ENCODE results near the gene TBPL2. TPM values are rescaled to one million over a fixed set of nuclear protein-coding genes. Genes with fewer than 3 reads are reported as not detected.

The TBPL2 gene
- total and polyA plus RNA-seq, 2 of the 13 experiments (the other 11 are each of a cell fraction or from before 2014, with no cell fraction given) = not detected

DNA sequence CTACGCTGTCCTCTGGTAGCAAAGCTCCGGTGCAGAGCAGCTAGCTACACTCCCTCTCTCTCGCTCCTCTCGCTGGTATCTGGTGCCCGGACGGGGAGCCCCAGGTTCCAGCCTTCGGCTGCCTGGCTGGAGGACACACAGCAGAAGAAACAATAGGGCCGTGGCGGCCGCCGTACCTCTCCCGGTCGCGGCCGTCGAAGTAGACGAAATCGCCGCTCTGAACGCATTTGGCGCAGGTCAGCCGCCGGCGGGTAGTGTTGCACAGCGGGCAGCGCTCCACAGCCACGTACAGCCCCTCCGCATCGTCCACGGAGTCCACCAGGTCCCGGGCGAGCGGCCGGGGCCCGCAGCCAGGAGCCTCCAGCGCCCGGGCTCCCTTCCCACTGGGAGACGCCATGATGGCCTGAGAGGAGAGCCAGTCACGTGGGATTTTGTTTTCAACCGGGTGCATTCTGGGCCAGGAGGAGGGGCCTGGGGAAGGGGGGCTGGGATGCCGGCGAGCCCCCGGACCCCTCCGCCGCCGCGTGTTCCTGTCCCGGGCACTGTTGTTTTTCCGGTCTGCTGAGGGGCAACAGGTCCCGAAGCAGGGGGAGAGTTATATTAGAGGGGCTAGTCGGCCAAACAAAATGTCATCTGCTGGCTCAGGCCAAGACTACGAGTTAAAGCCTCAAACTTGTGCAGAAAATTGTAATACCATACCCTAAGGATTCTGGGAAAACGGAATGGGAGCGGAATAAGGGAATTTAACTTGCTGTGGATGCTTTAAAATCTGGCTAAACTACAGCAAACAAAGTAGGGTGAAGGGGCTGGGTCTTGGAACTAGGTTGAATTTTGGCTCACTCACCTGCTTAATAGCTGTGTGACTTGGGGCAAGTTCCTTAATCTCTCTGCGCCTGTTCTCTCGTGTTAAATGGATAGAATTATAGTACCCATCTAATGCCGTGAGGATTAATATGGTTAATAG is 28.7 kb downstream of the TBPL2 start, which contains the start of gene ATG14 (continued):
- TF ChIP-seq RFX5 (IDR thresholded peaks at IDR 0.05; ENCODE audit: low read depth, low read length) (no peak), ZNF547 (CRISPR knock-in tag; IDR thresholded peaks at IDR 0.05) (no peak), ZNF556 (CRISPR knock-in tag; IDR thresholded peaks at IDR 0.05; ENCODE audit: borderline replicate concordance) (0 out of 2 replicates have a peak, but pooled peaks have one; percentile 29), ZNF558 (CRISPR knock-in tag; IDR thresholded peaks at IDR 0.05; ENCODE audit: borderline replicate concordance) (peak; percentile 46; the same call in 1 of the 2 replicates), ZNF670 (CRISPR knock-in tag; IDR thresholded peaks at IDR 0.05; ENCODE audit: borderline replicate concordance) (no peak), ZNF138 (CRISPR knock-in tag; IDR thresholded peaks at IDR 0.05; ENCODE audit: low read depth) (0 out of 2 replicates have a peak, but pooled peaks have one; percentile 21), ZNF564 (CRISPR knock-in tag; IDR thresholded peaks at IDR 0.05) (no peak), AGO1 (IDR thresholded peaks at IDR 0.05; ENCODE audit: low read depth, low read length, poor library complexity, severe bottlenecking) (peak; percentile 41), ZNF33B (CRISPR knock-in tag; IDR thresholded peaks at IDR 0.05) (no peak), ARHGAP35 (CRISPR knock-in tag; IDR thresholded peaks at IDR 0.05; ENCODE audit: borderline replicate concordance) (0 out of 2 replicates have a peak, but pooled peaks have one; percentile 66), ZNF768 (CRISPR knock-in tag; IDR thresholded peaks at IDR 0.05) (peak; percentile 36), SAP130 (CRISPR knock-in tag; IDR thresholded peaks at IDR 0.05; ENCODE audit: low read depth) (peak; percentile 96), XRCC5 (optimal IDR thresholded peaks at IDR 0.05; ENCODE audit: low read length) (peak; percentile 66)
- TF ChIP-seq, protein P1, sequence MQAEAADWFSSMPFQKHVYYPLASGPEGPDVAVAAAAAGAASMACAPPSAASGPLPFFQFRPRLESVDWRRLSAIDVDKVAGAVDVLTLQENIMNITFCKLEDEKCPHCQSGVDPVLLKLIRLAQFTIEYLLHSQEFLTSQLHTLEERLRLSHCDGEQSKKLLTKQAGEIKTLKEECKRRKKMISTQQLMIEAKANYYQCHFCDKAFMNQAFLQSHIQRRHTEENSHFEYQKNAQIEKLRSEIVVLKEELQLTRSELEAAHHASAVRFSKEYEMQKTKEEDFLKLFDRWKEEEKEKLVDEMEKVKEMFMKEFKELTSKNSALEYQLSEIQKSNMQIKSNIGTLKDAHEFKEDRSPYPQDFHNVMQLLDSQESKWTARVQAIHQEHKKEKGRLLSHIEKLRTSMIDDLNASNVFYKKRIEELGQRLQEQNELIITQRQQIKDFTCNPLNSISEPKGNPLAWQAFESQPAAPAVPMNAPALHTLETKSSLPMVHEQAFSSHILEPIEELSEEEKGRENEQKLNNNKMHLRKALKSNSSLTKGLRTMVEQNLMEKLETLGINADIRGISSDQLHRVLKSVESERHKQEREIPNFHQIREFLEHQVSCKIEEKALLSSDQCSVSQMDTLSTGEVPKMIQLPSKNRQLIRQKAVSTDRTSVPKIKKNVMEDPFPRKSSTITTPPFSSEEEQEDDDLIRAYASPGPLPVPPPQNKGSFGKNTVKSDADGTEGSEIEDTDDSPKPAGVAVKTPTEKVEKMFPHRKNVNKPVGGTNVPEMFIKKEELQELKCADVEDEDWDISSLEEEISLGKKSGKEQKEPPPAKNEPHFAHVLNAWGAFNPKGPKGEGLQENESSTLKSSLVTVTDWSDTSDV (CRISPR knock-in tag; IDR thresholded peaks at IDR 0.05) = 0 out of 2 replicates have a peak, but pooled peaks have one; percentile 61
- TF ChIP-seq, protein P2, sequence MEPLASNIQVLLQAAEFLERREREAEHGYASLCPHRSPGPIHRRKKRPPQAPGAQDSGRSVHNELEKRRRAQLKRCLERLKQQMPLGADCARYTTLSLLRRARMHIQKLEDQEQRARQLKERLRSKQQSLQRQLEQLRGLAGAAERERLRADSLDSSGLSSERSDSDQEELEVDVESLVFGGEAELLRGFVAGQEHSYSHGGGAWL (CRISPR knock-in tag; IDR thresholded peaks at IDR 0.05) = peak; percentile 83
- TF ChIP-seq, protein P3, sequence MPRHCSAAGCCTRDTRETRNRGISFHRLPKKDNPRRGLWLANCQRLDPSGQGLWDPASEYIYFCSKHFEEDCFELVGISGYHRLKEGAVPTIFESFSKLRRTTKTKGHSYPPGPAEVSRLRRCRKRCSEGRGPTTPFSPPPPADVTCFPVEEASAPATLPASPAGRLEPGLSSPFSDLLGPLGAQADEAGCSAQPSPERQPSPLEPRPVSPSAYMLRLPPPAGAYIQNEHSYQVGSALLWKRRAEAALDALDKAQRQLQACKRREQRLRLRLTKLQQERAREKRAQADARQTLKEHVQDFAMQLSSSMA (CRISPR knock-in tag; IDR thresholded peaks at IDR 0.05) = 0 out of 2 replicates have a peak, but pooled peaks have one; percentile 49
- TF ChIP-seq, protein P4, sequence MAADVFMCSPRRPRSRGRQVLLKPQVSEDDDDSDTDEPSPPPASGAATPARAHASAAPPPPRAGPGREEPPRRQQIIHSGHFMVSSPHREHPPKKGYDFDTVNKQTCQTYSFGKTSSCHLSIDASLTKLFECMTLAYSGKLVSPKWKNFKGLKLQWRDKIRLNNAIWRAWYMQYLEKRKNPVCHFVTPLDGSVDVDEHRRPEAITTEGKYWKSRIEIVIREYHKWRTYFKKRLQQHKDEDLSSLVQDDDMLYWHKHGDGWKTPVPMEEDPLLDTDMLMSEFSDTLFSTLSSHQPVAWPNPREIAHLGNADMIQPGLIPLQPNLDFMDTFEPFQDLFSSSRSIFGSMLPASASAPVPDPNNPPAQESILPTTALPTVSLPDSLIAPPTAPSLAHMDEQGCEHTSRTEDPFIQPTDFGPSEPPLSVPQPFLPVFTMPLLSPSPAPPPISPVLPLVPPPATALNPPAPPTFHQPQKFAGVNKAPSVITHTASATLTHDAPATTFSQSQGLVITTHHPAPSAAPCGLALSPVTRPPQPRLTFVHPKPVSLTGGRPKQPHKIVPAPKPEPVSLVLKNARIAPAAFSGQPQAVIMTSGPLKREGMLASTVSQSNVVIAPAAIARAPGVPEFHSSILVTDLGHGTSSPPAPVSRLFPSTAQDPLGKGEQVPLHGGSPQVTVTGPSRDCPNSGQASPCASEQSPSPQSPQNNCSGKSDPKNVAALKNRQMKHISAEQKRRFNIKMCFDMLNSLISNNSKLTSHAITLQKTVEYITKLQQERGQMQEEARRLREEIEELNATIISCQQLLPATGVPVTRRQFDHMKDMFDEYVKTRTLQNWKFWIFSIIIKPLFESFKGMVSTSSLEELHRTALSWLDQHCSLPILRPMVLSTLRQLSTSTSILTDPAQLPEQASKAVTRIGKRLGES (CRISPR knock-in tag; IDR thresholded peaks at IDR 0.05; ENCODE audit: borderline replicate concordance) = no peak
- TF ChIP-seq, protein P5, sequence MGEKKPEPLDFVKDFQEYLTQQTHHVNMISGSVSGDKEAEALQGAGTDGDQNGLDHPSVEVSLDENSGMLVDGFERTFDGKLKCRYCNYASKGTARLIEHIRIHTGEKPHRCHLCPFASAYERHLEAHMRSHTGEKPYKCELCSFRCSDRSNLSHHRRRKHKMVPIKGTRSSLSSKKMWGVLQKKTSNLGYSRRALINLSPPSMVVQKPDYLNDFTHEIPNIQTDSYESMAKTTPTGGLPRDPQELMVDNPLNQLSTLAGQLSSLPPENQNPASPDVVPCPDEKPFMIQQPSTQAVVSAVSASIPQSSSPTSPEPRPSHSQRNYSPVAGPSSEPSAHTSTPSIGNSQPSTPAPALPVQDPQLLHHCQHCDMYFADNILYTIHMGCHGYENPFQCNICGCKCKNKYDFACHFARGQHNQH (CRISPR knock-in tag; IDR thresholded peaks at IDR 0.05) = peak; percentile 74

All from HepG2 (cell line).